ENCODE measurements around the gene BNIP5.
"Not testable (repeated sequence)": the region's sequence is repeated elsewhere in the genome, so short reads cannot be mapped to it uniquely, and the experiment has no call there.

Gene BNIP5

GRCh38 chr6:36345681-36346466 is 9.2 kb upstream of the BNIP5 start:
- FAIRE-seq (no peak), DNase-seq (ENCODE audit: low spot score) (no peak)

GRCh38 chr6:36343109-36343680 is 6.5 kb upstream of the BNIP5 start:
- FAIRE-seq (no peak), DNase-seq (ENCODE audit: low spot score) (no peak)

GRCh38 chr6:36340618-36341454 is 4.1 kb upstream of the BNIP5 start:
- DNase-seq (ENCODE audit: low spot score) (peak; percentile 85), FAIRE-seq (no peak)

GRCh38 chr6:36340306-36340617 is 3.6 kb upstream of the BNIP5 start:
- DNase-seq (ENCODE audit: low spot score) (no peak), FAIRE-seq (no peak)

- DNase-seq (ENCODE audit: low spot score) (no peak), FAIRE-seq (no peak)
These were observed 2.5 kb upstream of the BNIP5 start for GRCh38 chr6:36339146-36339545.

GRCh38 chr6:36338223-36338622 is 1.5 kb upstream of the BNIP5 start:
- not testable (repeated sequence) for FAIRE-seq; DNase-seq (ENCODE audit: low spot score)

GRCh38 chr6:36337814-36338213 is 1.1 kb upstream of the BNIP5 start:
- DNase-seq (ENCODE audit: low spot score) (no peak), FAIRE-seq (no peak)

GRCh38 chr6:36336208-36336710 is 429 bp downstream of the BNIP5 start:
- FAIRE-seq (no peak), DNase-seq (ENCODE audit: low spot score) (no peak)

GRCh38 chr6:36335465-36336207 is 1.1 kb downstream of the BNIP5 start:
- FAIRE-seq, result no peak

GRCh38 chr6:36334832-36335459 is 1.7 kb downstream of the BNIP5 start:
- FAIRE-seq, result no peak
- no peak for DNase-seq (ENCODE audit: low spot score)

More at GRCh38 chr6:36335465-36336207, 1.1 kb downstream of the BNIP5 start:
- no peak for DNase-seq (ENCODE audit: low spot score)

- DNase-seq (ENCODE audit: low spot score) (no peak), FAIRE-seq (no peak)
These were observed 2.6 kb downstream of the BNIP5 start for GRCh38 chr6:36333931-36334725.

GRCh38 chr6:36333171-36333895 is 3.4 kb downstream of the BNIP5 start:
- DNase-seq (ENCODE audit: low spot score), result no peak
- no peak for FAIRE-seq

GRCh38 chr6:36331381-36331780 is 5.3 kb downstream of the BNIP5 start:
- FAIRE-seq, result no peak

GRCh38 chr6:36330366-36330765 is 6.3 kb downstream of the BNIP5 start:
- DNase-seq (ENCODE audit: low spot score), result no peak
- no peak for FAIRE-seq

More at GRCh38 chr6:36331381-36331780, 5.3 kb downstream of the BNIP5 start:
- DNase-seq (ENCODE audit: low spot score), result no peak

GRCh38 chr6:36329798-36330291 is 6.8 kb downstream of the BNIP5 start:
- FAIRE-seq (no peak), DNase-seq (ENCODE audit: low spot score) (no peak)

- FAIRE-seq (no peak), DNase-seq (ENCODE audit: low spot score) (no peak)
These were observed 8.1 kb downstream of the BNIP5 start for GRCh38 chr6:36328600-36328999.

- DNase-seq (ENCODE audit: low spot score) (no peak), FAIRE-seq (no peak)
These were observed 8.8 kb downstream of the BNIP5 start for GRCh38 chr6:36327919-36328236.

- FAIRE-seq, result no peak
- DNase-seq (ENCODE audit: low spot score), result no peak
These were observed 9.3 kb downstream of the BNIP5 start for GRCh38 chr6:36327226-36327918.

All from urothelium cell line (cell line).